GM12875 (cell line): ENCODE results near the gene AGAP2.

Source experiments
- H3K4me3 ChIP-seq: one replicate; pipeline ENCODE4 v1.5.1; 2011; ENCODE audit warnings: low read depth, low read length, control low read depth
- TF ChIP-seq, protein P1 (sequence below): IDR thresholded peaks from 2 replicates; pipeline ENCODE4 v1.5.1; 2011; ENCODE audit warnings: low read depth, mild to moderate bottlenecking, control low read depth, inconsistent platforms, low read length, moderate library complexity, borderline replicate concordance; ENCODE audit not compliant: insufficient read depth

The AGAP2 gene

DNA sequence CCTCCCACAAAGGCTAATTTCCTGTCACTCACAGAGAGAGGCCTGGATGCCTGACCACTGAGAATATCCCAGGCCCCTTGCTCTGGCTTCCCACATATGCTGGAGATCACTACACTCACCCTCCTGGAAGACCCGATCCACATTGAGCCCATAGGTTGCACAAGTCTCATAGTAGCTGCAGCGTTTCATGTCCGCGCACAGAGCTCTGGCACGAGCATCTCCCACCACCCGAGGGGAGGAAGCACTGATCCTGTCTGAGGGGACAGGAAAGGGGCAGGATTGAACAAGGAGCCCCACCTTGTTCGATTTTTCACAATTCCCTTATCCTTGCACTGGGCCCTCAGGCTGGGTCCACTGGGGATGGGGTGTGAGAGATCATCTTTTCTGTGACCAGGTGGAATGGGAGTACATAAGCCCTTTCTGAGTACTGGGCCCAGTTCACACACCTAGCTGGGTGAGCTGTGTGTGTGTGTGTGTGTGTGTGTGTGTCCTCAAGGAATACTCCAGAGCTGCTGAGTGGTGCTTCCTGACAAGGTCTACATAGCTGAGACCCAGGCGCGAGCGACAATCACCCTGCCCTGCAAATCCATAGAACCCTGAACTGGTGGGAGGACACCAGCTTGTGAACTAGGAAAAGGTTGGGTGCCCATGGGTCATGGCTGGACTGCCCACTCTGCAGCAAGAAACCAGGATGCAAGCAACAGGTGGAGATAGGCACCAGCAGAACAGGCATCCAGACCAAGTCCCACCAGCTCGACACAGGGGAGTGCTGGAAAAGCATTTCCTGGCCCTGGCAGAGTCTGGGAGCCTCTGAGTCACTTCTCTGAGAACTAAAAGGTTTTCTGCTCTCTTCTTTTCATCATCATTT lies 5.6 kb downstream of the AGAP2 start:
- TF ChIP-seq, protein P1, sequence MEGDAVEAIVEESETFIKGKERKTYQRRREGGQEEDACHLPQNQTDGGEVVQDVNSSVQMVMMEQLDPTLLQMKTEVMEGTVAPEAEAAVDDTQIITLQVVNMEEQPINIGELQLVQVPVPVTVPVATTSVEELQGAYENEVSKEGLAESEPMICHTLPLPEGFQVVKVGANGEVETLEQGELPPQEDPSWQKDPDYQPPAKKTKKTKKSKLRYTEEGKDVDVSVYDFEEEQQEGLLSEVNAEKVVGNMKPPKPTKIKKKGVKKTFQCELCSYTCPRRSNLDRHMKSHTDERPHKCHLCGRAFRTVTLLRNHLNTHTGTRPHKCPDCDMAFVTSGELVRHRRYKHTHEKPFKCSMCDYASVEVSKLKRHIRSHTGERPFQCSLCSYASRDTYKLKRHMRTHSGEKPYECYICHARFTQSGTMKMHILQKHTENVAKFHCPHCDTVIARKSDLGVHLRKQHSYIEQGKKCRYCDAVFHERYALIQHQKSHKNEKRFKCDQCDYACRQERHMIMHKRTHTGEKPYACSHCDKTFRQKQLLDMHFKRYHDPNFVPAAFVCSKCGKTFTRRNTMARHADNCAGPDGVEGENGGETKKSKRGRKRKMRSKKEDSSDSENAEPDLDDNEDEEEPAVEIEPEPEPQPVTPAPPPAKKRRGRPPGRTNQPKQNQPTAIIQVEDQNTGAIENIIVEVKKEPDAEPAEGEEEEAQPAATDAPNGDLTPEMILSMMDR, result no peak
- no peak overlapping the region for H3K4me3 ChIP-seq

DNA sequence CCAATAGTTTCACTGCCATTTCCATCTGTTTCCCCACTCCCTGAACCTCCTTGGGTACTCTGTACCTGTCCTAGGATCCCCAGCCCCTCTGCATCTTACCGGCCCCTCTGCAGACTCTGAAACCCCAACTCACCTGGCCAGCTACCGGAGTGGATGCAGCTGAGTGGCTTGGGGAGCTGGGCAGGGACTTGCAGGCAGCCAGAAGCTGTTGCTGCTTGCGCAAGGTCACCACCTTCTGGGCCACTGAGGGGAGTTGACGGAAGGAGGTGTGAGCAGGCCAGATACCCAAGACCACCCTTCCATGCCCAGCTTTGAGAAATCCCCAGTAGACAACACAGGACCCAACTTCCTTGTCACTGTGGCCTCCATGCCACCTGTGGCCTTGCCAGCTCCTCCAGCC lies 6.3 kb downstream of the AGAP2 start:
- TF ChIP-seq, protein P1, result no peak
- H3K4me3 ChIP-seq, result no peak overlapping the region

DNA sequence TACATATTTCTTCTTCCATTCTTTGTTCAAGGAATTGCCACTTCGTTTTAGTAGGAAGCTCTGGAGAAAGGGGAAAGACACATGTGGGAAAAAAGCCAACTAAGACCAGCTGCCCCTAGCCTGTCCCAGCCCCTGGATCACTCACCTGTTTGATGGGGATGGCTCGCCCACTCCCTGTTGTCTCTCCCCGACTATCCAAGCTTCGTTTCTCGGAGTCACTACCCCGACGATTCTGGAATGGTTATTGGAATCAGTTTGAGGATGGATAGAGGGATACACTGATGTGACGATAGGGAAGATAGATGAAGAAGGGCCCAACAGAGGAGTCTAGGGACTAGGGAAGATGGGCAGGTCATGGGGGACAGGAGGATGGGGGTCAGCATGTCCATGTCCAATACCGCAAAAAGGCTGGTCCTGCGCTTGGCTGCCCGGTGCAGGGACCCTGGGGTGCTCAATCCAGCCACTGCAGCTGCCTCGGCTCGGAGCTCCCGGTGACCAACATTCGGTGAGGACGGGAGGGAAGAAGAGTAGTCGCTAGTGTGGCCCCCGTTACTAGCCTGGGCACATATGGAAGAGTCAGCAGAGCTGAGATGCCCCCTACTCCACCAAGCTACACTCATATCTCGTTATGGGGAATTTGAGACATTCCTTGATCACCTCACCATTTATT lies 7.0 kb downstream of the AGAP2 start:
- TF ChIP-seq, protein P1, result no peak
- H3K4me3 ChIP-seq, result no peak overlapping the region

DNA sequence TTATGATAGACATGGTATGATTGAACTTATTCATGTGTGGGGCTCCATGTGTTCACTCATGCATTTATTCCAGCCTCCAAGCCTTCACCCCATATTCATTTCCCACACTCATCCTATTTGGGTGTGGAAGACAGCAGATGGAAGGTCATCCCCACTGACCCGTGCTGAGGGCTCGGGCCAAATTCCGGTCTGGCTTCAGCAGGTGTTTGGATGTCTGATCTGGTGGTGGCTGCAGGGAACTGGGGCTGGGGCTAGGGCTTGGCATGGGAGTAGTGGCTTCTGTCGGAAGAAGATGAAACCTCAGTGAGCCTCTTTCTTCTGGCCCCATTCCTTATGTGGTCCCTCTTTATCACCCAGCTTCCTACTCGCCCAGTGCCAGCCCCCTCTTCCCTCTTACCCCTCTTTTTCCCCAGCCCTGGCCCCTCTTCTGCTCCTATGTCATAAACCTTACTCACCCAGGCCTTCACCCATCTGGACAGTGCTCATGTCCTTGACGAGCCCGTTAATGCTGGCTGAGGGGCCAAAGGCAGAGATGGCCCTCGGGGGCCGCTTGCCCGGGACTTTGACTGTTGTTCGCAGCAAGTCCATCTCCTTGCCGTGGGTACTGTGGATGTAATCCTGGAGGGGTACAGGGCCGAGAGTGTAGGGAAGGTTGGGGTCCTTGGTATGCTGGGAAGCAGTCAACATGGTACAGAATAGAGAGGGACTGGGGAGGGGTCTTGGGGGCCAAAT lies 8.0 kb downstream of the AGAP2 start:
- TF ChIP-seq, protein P1, result no peak

DNA sequence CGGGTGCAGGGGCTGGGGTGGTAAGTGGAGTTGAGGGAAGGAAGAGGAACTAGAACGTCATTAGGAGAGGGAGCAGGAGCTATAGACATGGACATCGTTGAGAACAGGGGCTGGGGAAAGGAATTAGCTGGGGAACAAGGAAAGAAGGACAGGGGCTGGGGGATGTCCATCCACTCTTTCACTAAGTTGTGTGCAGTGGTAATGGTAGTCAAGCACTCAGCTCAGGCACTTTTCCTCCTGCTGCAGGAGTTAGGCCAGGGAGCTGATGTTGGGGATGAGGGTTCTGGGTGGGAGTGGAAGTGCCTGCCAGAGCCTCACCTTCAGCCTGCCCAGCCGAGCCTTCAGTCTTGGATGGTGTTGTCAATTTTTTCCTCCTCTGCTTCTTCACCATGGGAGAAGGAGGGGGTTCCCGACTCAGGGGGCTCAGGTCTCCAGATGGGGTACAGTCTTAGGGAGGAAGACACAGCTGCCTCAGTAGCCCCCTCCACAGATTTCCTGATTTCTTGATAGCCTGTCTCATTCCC lies 9.2 kb downstream of the AGAP2 start:
- TF ChIP-seq, protein P1, result no peak

More for the DNA sequence above, 8.0 kb downstream of the AGAP2 start:
- H3K4me3 ChIP-seq, result no peak overlapping the region

DNA sequence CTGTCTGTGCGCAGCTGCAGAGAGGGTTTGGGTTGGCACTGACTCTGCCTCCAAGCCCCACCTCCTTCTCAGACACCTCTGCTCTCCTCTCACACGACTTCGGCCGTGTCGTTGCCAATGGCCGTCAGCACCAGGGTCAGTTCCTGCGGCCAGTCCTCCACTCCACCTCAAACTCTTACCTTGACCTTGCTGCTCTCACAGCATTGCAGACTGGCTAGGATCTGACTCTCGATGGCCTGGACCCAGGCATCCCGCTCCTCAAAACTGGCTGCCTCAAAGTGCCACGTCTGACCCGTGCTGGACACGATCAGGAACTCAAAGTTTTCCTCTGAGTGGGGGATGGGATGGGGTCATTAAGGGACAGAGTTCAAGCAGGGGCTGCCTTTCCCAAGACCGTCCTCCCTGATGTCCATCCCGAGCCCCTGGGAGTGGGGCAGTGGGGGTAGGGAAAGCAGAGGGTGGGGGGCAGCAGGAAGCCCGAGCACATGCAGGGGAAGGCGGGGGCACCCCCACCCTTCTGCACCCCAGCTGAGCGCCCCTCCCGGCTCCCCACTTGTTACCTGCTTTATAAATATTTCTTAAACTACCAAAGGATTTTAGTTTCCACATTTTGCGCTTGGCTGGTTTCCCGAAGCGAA lies 10.7 kb downstream of the AGAP2 start:
- TF ChIP-seq, protein P1, result no peak
- no peak overlapping the region for H3K4me3 ChIP-seq

More for the DNA sequence above, 9.2 kb downstream of the AGAP2 start:
- H3K4me3 ChIP-seq, result no peak overlapping the region
